Astrocyte (in vitro differentiated cells and primary cell): Measurements from ENCODE around the gene ZMYND11. TPM values are rescaled to one million over a fixed set of nuclear protein-coding genes. Genes with fewer than 3 reads are reported as not detected.

Source experiments
- DNase-seq: peaks from one replicate; pipeline ENCODE4 v3.0.0-alpha.2; 2010; ENCODE audit warnings: low read depth
- FAIRE-seq: peaks from 2 replicates; lab custom pipeline; 2011; peaks lifted over from hg19 to GRCh38; lab: Jason Lieb, UNC
- H2AFZ ChIP-seq: 2 replicates; pipeline ENCODE4 v1.6.0; 2012; ENCODE audit warnings: low read depth, low read length, inconsistent platforms
- H3K27ac ChIP-seq: 2 replicates; pipeline ENCODE4 v1.5.1; 2011; ENCODE audit warnings: low read depth, low read length, inconsistent platforms
- H3K27me3 ChIP-seq: 2 replicates; pipeline ENCODE4 v1.6.0; 2011; ENCODE audit warnings: low read length, inconsistent platforms; ENCODE audit not compliant: insufficient read depth
- H3K36me3 ChIP-seq: 2 replicates; pipeline ENCODE4 v1.5.1; 2011; ENCODE audit warnings: low read length, inconsistent platforms; ENCODE audit not compliant: insufficient read depth
- H3K4me1 ChIP-seq: 2 replicates; pipeline ENCODE4 v1.5.1; 2011; ENCODE audit warnings: low read length, inconsistent platforms; ENCODE audit not compliant: insufficient read depth
- H3K4me2 ChIP-seq: 2 replicates; pipeline ENCODE4 v1.6.0; 2012; ENCODE audit warnings: low read length, inconsistent platforms
- H3K4me3 ChIP-seq: 2 replicates; pipeline ENCODE4 v1.5.1; 2011; ENCODE audit warnings: low read depth, mild to moderate bottlenecking, low read length, inconsistent platforms; ENCODE audit not compliant: insufficient read depth
- H3K79me2 ChIP-seq: 2 replicates; pipeline ENCODE4 v1.6.0; 2012; ENCODE audit warnings: mild to moderate bottlenecking, low read length, inconsistent platforms; ENCODE audit not compliant: insufficient read depth
- H3K9ac ChIP-seq: 2 replicates; pipeline ENCODE4 v1.6.0; 2012; ENCODE audit warnings: mild to moderate bottlenecking, low read length, inconsistent platforms
- H3K9me3 ChIP-seq: 2 replicates; pipeline ENCODE4 v1.5.1; 2012; ENCODE audit warnings: low read depth, mild to moderate bottlenecking, low read length, inconsistent platforms; ENCODE audit not compliant: insufficient read depth
- H4K20me1 ChIP-seq: 2 replicates; pipeline ENCODE4 v1.6.0; 2012; ENCODE audit warnings: low read length, inconsistent platforms; ENCODE audit not compliant: insufficient read depth
- H3K27ac Mint-ChIP-seq: one replicate; pipeline ENCODE4 v1.8.0; 2021; ENCODE audit warnings: mild to moderate bottlenecking, mixed read lengths; ENCODE audit not compliant: unreplicated experiment
- H3K27me3 Mint-ChIP-seq: one replicate; pipeline ENCODE4 v1.8.0; 2021; ENCODE audit warnings: low read depth, mixed read lengths; ENCODE audit not compliant: unreplicated experiment
- H3K36me3 Mint-ChIP-seq: one replicate; pipeline ENCODE4 v1.8.0; 2021; ENCODE audit warnings: low read depth, mixed read lengths; ENCODE audit not compliant: unreplicated experiment
- H3K4me1 Mint-ChIP-seq: one replicate; pipeline ENCODE4 v1.8.0; 2021; ENCODE audit warnings: low read depth, mixed read lengths; ENCODE audit not compliant: unreplicated experiment
- H3K4me3 Mint-ChIP-seq: one replicate; pipeline ENCODE4 v1.8.0; 2021; ENCODE audit warnings: mild to moderate bottlenecking, moderate library complexity, mixed read lengths; ENCODE audit not compliant: unreplicated experiment
- H3K9me3 Mint-ChIP-seq: one replicate; pipeline ENCODE4 v1.8.0; 2021; ENCODE audit warnings: mild to moderate bottlenecking, mixed read lengths; ENCODE audit not compliant: unreplicated experiment
- EZH2 ChIP-seq: IDR thresholded peaks from 2 replicates; pipeline ENCODE4 v1.6.1; 2012; ENCODE audit warnings: mild to moderate bottlenecking, low read length, inconsistent platforms; ENCODE audit not compliant: insufficient read depth
- total RNA-seq: library from RNA; stranded (reverse); gene quantifications from 2 replicates; pipeline ENCODE4 v1.2.1, GENCODE V29; 2021
- TF ChIP-seq, protein P1 (sequence below): IDR thresholded peaks from 2 replicates; pipeline ENCODE4 v1.5.1; 2011; ENCODE audit warnings: low read depth, mild to moderate bottlenecking, inconsistent platforms, low read length, moderate library complexity; ENCODE audit not compliant: insufficient read depth

Gene ZMYND11
- total RNA-seq, 1 donor from 2014 or later: 37.9 TPM

DNA sequence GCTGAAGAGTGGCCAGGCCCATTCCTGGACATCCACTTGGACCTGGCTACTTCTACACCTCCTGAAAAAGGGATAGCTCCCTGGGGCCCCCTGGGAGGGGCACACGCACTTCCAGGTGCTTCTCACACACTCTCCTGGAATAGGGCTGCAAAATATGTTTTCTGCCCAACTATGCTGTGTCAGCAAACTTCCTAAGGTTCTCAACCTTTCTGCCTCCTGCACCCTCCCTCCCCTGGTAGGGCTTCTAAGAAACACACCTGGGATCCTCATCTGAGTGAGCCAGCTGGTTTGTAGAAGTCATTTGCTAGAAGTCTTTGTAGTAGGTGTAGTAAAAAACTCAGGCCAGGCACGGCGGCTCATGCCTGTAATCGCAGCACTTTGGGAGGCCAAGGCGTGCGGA lies 136.5 kb downstream of the ZMYND11 start:
- FAIRE-seq (no peak), DNase-seq (no peak)
- Histone ChIP-seq H3K27ac (no peak overlapping the region), H4K20me1 (no peaks in the 10 kb centered on the region), H3K4me3 (no peak overlapping the region), H3K9ac (no peak overlapping the region), H3K79me2 (no peaks in the 10 kb centered on the region), H3K36me3 (peaks cover 4% of the 10 kb centered on the region), H3K27me3 (no peaks in the 10 kb centered on the region), H3K9me3 (no peaks in the 10 kb centered on the region), H3K4me1 (no peaks in the 10 kb centered on the region), H3K4me2 (no peak overlapping the region), H2AFZ (no peak overlapping the region)
- no peak for TF ChIP-seq EZH2
- TF ChIP-seq, protein P1, sequence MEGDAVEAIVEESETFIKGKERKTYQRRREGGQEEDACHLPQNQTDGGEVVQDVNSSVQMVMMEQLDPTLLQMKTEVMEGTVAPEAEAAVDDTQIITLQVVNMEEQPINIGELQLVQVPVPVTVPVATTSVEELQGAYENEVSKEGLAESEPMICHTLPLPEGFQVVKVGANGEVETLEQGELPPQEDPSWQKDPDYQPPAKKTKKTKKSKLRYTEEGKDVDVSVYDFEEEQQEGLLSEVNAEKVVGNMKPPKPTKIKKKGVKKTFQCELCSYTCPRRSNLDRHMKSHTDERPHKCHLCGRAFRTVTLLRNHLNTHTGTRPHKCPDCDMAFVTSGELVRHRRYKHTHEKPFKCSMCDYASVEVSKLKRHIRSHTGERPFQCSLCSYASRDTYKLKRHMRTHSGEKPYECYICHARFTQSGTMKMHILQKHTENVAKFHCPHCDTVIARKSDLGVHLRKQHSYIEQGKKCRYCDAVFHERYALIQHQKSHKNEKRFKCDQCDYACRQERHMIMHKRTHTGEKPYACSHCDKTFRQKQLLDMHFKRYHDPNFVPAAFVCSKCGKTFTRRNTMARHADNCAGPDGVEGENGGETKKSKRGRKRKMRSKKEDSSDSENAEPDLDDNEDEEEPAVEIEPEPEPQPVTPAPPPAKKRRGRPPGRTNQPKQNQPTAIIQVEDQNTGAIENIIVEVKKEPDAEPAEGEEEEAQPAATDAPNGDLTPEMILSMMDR: no peak
- Mint-ChIP-seq H3K4me3 (no peak overlapping the region), H3K27ac (no peak overlapping the region), H3K36me3 (peaks cover 14% of the 10 kb centered on the region), H3K9me3 (no peaks in the 10 kb centered on the region), H3K27me3 (no peaks in the 10 kb centered on the region), H3K4me1 (peaks cover 8% of the 10 kb centered on the region)

DNA sequence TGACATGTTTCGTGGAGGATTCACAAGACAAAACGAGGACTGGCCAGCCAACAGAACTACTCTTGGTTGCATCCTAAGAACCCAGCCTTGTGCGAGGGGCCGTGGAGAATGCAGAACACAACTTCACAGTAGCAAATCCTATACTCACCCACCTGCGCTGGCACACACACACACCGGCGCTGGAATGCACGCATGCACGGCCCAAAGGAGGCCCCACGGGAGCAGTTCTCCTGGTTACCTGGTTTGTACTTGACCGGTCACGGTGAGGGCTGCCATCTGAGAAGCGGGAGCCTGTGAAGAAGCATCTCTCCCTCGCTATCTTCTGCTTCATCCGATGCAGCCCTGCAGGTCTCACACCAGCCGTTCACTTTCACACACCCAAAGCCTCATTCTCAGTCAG lies 137.8 kb downstream of the ZMYND11 start:
- Histone ChIP-seq H3K4me1 (no peaks in the 10 kb centered on the region), H3K79me2 (no peaks in the 10 kb centered on the region), H3K27ac (no peak overlapping the region), H3K9ac (no peak overlapping the region), H3K4me3 (no peak overlapping the region), H3K36me3 (peaks cover 6% of the 10 kb centered on the region), H3K4me2 (no peak overlapping the region), H4K20me1 (no peaks in the 10 kb centered on the region), H3K9me3 (no peaks in the 10 kb centered on the region), H3K27me3 (no peaks in the 10 kb centered on the region), H2AFZ (no peak overlapping the region)
- Mint-ChIP-seq H3K36me3 (peaks cover 19% of the 10 kb centered on the region), H3K27me3 (no peaks in the 10 kb centered on the region), H3K27ac (no peak overlapping the region), H3K4me1 (peaks cover 8% of the 10 kb centered on the region), H3K9me3 (no peaks in the 10 kb centered on the region), H3K4me3 (no peak overlapping the region)
- FAIRE-seq (no peak), DNase-seq (no peak)
- TF ChIP-seq, protein P1: no peak
- no peak for TF ChIP-seq EZH2

DNA sequence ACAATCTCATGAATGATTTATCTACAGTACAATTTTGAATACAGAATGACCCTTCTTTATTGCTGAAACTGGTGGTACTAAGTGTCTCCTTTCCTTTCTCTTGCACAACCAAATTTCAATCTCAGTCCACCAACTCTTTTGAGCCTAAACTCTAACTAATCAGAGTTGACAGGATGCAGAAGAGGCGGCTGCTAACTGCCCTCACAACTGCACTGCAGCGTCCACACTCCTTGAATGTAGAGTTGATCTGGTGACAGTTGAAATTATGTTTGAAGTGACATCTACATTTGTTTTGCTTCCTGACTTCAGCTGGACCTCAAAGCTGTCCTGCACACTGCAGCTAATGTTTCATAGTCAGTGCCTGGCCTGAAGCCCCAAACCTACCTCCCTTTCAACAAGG lies 139.6 kb downstream of the ZMYND11 start:
- H3K79me2 ChIP-seq: no peaks in the 10 kb centered on the region
- no peak overlapping the region for H3K27ac Mint-ChIP-seq
- H3K9me3 ChIP-seq: no peaks in the 10 kb centered on the region
- FAIRE-seq (no peak), DNase-seq (no peak)
- peaks cover 10% of the 10 kb centered on the region for H3K36me3 ChIP-seq
- no peak overlapping the region for H3K4me2 ChIP-seq
- no peaks in the 10 kb centered on the region for H4K20me1 ChIP-seq
- no peaks in the 10 kb centered on the region for H3K27me3 Mint-ChIP-seq
- H3K4me3 ChIP-seq: no peak overlapping the region
- no peak overlapping the region for H3K4me3 Mint-ChIP-seq
- H3K4me1 ChIP-seq: no peaks in the 10 kb centered on the region
- H3K9ac ChIP-seq: no peak overlapping the region
- peaks cover 18% of the 10 kb centered on the region for H3K36me3 Mint-ChIP-seq
- H2AFZ ChIP-seq: no peak overlapping the region
- TF ChIP-seq EZH2: no peak
- TF ChIP-seq, protein P1: no peak
- H3K27me3 ChIP-seq: no peaks in the 10 kb centered on the region
- H3K27ac ChIP-seq: no peak overlapping the region
- no peaks in the 10 kb centered on the region for H3K9me3 Mint-ChIP-seq
- peaks cover 8% of the 10 kb centered on the region for H3K4me1 Mint-ChIP-seq
